SU-DHL-6 (cell line): ENCODE data around the gene LRRFIP1.

ENCODE experiments used
- CTCF ChIP-seq: fragments of 200-600 bp; sonication (generic); IDR thresholded peaks from one replicate; pipeline ENCODE4 v1.5.1; 2017; ENCODE audit warnings: antibody characterized with exemption, mild to moderate bottlenecking, low read length, moderate library complexity; ENCODE audit not compliant: insufficient read depth, poor library complexity, severe bottlenecking
- EZH2phosphoT487 ChIP-seq: fragments of 200-600 bp; sonication (generic), shearing (Covaris generic); conservative IDR thresholded peaks from 2 replicates; pipeline ENCODE4 v1.6.1; 2018; ENCODE audit warnings: mild to moderate bottlenecking, antibody characterized with exemption, low read length, moderate library complexity, mixed read lengths

DNA sequence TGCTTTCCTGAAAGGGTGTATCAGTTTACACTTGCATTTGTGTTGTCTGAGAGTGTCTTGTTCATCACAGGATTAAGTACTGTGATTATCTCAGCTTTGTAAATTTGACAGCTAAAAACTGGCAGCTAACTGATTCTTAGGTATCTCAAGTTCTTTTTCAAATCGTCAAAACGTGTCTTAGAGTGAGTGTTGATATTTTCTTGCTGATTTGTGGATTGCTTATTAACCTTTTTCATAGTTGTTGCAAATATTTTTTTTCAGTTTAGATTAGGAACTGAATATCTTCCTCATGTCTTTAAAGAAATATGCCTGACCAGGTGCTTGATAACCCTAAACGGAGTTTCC lies 41.9 kb downstream of the LRRFIP1 start:
- TF ChIP-seq CTCF (no peak), EZH2phosphoT487 (no peak)
